SK-N-SH (cell line): ENCODE measurements around the gene SLC25A53. TPM values are rescaled to one million over a fixed set of nuclear protein-coding genes. Genes with fewer than 3 reads are reported as not detected.
A peak's percentile ranks its signal among the peaks of the same experiment; 100 is the strongest.
"Not testable (repeated sequence)": the region's sequence is repeated elsewhere in the genome, so short reads cannot be mapped to it uniquely, and the experiment has no call there.

Experiments
- CTCF ChIA-PET: fragments of 300-600, 350-600 bp; formaldehyde crosslinking; extraction: SDS; loops from one replicate; lab custom pipeline; 2021; lab: Yijun Ruan, JAX
- POLR2A ChIA-PET: fragments of 350-600 bp; sonication (Branson Sonifier 250); formaldehyde crosslinking; extraction: SDS; loops from one replicate; lab custom pipeline; 2020; ENCODE audit warnings: antibody characterized with exemption, inconsistent platforms; lab: Yijun Ruan, JAX
- DNase-seq: peaks from one replicate; pipeline ENCODE4 v3.0.0; 2012
- H2AFZ ChIP-seq: fragments of 200-600 bp; sonication (generic); 2 replicates; pipeline ENCODE4 v1.8.1; 2016; ENCODE audit warnings: antibody characterized with exemption, mild to moderate bottlenecking, low read depth
- H3F3A ChIP-seq: fragments of 200-600 bp; sonication (generic); replicated peaks from 2 replicates; pipeline ENCODE3; 2016; ENCODE audit warnings: antibody characterized with exemption, mild to moderate bottlenecking; ENCODE audit not compliant: insufficient read depth
- H3K27ac ChIP-seq, 2 experiments: fragments of 200-500 bp in 1 of 2; fragments of 200-600 bp in 1 of 2; sonication (Bioruptor generic) in 1 of 2; sonication (generic), shearing (Covaris generic) in 1 of 2; 2 replicates each; pipeline versions ENCODE4 v1.5.1 to v1.6.1; 2014 to 2016; ENCODE audit warnings: low read depth in 2 of 2, inconsistent platforms in 1 of 2, low read length in 1 of 2, mild to moderate bottlenecking in 1 of 2, mixed read lengths in 1 of 2
- H3K27me3 ChIP-seq: fragments of 200-600 bp; sonication (generic), shearing (Covaris generic); 2 replicates; pipeline ENCODE4 v1.6.1; 2016; ENCODE audit warnings: mixed run types; ENCODE audit not compliant: insufficient read depth
- H3K36me3 ChIP-seq, 2 experiments: fragments of 200-500 bp in 1 of 2; fragments of 200-600 bp in 1 of 2; sonication (Bioruptor generic) in 1 of 2; sonication (generic) in 1 of 2; replicated peaks in 1 of 2; 2 replicates each; pipeline versions ENCODE3 to v1.5.1; 2014 to 2016; ENCODE audit warnings: low read length in 1 of 2, mild to moderate bottlenecking in 1 of 2; ENCODE audit not compliant: insufficient read depth in 2 of 2, control insufficient read depth in 1 of 2
- H3K4me1 ChIP-seq, 2 experiments: fragments of 200-500 bp in 1 of 2; fragments of 200-600 bp in 1 of 2; sonication (Bioruptor generic) in 1 of 2; sonication (generic), shearing (Covaris generic) in 1 of 2; 2 replicates each; pipeline versions ENCODE4 v1.5.1 to v1.6.1; 2014 to 2016; ENCODE audit warnings: low read depth in 1 of 2, low read length in 1 of 2, mixed run types in 1 of 2; ENCODE audit not compliant: insufficient read depth in 2 of 2, control insufficient read depth in 1 of 2
- H3K4me2 ChIP-seq: fragments of 200-600 bp; sonication (generic), shearing (Covaris generic); 2 replicates; pipeline ENCODE4 v1.6.1; 2017; ENCODE audit warnings: mixed run types
- H3K4me3 ChIP-seq, 2 experiments: fragments of 200-500 bp in 1 of 2; fragments of 200-600 bp in 1 of 2; sonication (Bioruptor generic) in 1 of 2; sonication (generic), shearing (Covaris generic) in 1 of 2; 2 replicates each; pipeline versions ENCODE4 v1.5.1 to v1.8.1; 2014 to 2016; ENCODE audit warnings: low read depth in 2 of 2, inconsistent platforms in 1 of 2, low read length in 1 of 2, mild to moderate bottlenecking in 1 of 2, mixed read lengths in 1 of 2, moderate library complexity in 1 of 2
- H3K79me2 ChIP-seq: fragments of 200-600 bp; sonication (generic); 2 replicates; pipeline ENCODE4 v1.8.1; 2017; ENCODE audit warnings: mild to moderate bottlenecking; ENCODE audit not compliant: insufficient read depth
- H3K9ac ChIP-seq: fragments of 200-600 bp; sonication (generic); 2 replicates; pipeline ENCODE4 v1.6.1; 2017; ENCODE audit warnings: mixed run types
- H3K9me2 ChIP-seq: fragments of 200-600 bp; sonication (generic); 2 replicates; pipeline ENCODE4 v1.6.1; 2017; ENCODE audit warnings: mixed run types
- H3K9me3 ChIP-seq: fragments of 200-600 bp; sonication (generic); 2 replicates; pipeline ENCODE4 v1.6.1; 2017; ENCODE audit warnings: mixed run types, mild to moderate bottlenecking, moderate library complexity
- H4K20me1 ChIP-seq: fragments of 200-600 bp; sonication (generic); 2 replicates; pipeline ENCODE4 v1.6.1; 2017; ENCODE audit warnings: mild to moderate bottlenecking, mixed run types; ENCODE audit not compliant: insufficient read depth
- CHD2 ChIP-seq: fragments of 150-350 bp; IDR thresholded peaks from 2 replicates; pipeline ENCODE4 v1.6.1; 2018; ENCODE audit warnings: low read length; ENCODE audit not compliant: partially characterized antibody
- RFX5 ChIP-seq: IDR thresholded peaks from 2 replicates; pipeline ENCODE4 v1.6.1; 2012; ENCODE audit warnings: mild to moderate bottlenecking, improper control_type of control experiment, low read length
- TAF1 ChIP-seq: IDR thresholded peaks from 2 replicates; pipeline ENCODE4 v1.6.1; 2012; ENCODE audit warnings: low read depth, mild to moderate bottlenecking, low read length, moderate library complexity, borderline replicate concordance
- YY1 ChIP-seq: IDR thresholded peaks from 2 replicates; pipeline ENCODE4 v1.4.0; 2012; ENCODE audit warnings: low read depth, mild to moderate bottlenecking
- WGBS: methylation state at CpG from one replicate; pipeline ENCODE4 v1.1.6; 2017; ENCODE audit warnings: low lambda C conversion rate; 5-methylcytosine and 5-hydroxymethylcytosine counted together
- polyA plus RNA-seq, 3 experiments: library from polyadenylated mRNA; depleted of rRNA; stranded (reverse); fragments of >200 nt; gene quantifications; 2 replicates each; pipeline ENCODE4 v1.2.3, GENCODE V29; 2012
- TF ChIP-seq, protein P1 (sequence below): IDR thresholded peaks from 2 replicates; pipeline ENCODE4 v1.4.0; 2012; ENCODE audit warnings: low read depth, borderline replicate concordance

The SLC25A53 gene
- polyA plus RNA-seq, 1 of the 3 experiments (the other 2 are of a cell fraction) = 5.9 TPM

DNA sequence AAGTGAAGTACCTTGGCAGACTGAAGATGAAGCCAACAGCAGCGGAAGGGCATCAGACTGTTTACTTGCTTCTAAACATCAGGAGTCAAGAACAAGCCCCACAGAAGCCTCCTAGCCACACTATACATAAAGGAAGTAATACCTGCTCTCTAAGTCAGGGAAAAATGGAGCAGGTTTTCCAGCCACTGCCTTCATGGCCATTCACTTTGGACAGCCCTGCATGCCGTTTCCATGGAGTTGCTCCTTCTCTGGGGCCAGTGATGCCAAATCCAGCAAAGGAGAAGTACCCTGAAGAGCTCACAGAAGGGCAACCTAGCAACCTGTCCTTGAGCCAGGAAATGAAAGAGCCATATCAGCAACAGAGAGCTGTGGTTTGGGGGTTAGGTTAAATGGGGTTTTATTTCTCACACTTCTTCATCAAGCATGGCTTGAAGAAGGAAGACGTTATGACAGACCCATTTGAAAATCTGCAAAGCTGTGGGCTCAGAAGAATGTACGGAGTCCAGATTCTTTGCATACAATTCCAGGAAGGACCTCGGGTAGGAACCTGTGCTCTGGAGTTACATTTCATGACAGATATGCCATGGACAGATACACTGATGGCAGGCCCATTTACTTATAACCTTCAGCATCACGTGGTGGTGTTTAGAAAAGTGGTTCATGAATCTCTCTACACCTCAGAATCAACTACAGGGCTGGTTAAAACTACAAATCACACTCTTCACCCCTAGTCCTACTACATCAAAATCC lies 46.1 kb downstream of the SLC25A53 start:
- H3K79me2 ChIP-seq, CTCF ChIA-PET: not testable (repeated sequence)

DNA sequence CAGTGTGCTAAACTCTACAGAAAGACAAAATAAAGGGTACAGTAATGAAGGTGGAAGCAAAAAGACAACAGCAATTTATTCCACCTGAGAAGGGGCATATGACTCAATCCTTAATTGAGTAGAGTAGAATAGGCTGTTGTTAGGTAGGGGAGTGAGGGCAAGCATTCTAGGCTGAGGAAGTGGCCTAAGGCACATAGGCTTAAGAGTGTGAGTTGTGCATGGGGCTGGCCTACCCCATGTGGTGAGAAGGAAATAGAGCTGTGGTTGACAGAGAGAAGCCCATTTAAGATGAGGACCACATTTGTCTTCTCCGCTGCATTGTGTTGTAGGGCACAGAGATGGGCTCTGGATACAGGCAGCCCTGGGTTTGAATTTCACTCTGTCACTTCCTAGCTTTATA lies 47.9 kb downstream of the SLC25A53 start:
- Histone ChIP-seq H3K9me2 (no peaks in the 10 kb centered on the region), H3K27me3 (0 out of 2 replicates have a peak, but pooled peaks cover 13% of the 10 kb centered on the region), H3K4me2 (no peak overlapping the region), H2AFZ (no peak overlapping the region), H3K36me3 (no peaks in the 10 kb centered on the region), H3K27ac (no peak overlapping the region), H3K79me2 (no peaks in the 10 kb centered on the region), H3F3A (no peaks in the 10 kb centered on the region), H3K9ac (no peak overlapping the region), H3K4me3 (no peak overlapping the region), H3K9me3 (no peaks in the 10 kb centered on the region), H3K4me1 (peaks cover 0 to 13% of the 10 kb centered on the region in 2 experiments; a peak in 1 of 4 replicates), H4K20me1 (no peaks in the 10 kb centered on the region)
- ChIA-PET CTCF (interaction anchor here (1.5 kb wide), 1 partner anchor 27 kb away, joined by 6 read pairs; no protein-coding TSS in a partner anchor), POLR2A (no interaction called here)
- no peak for TF ChIP-seq YY1
- TF ChIP-seq, protein P1, sequence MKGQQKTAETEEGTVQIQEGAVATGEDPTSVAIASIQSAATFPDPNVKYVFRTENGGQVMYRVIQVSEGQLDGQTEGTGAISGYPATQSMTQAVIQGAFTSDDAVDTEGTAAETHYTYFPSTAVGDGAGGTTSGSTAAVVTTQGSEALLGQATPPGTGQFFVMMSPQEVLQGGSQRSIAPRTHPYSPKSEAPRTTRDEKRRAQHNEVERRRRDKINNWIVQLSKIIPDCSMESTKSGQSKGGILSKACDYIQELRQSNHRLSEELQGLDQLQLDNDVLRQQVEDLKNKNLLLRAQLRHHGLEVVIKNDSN = no peak
- no peak for TF ChIP-seq TAF1
- TF ChIP-seq CHD2 = no peak
- WGBS = 64% methylated on average over 1 of the region's 1 CpG
- DNase-seq = no peak

More for the DNA sequence above, 46.1 kb downstream of the SLC25A53 start:
- H3K9me3 ChIP-seq, POLR2A ChIA-PET, H3K4me2 ChIP-seq, H3F3A ChIP-seq, H4K20me1 ChIP-seq, H3K36me3 ChIP-seq, H3K4me3 ChIP-seq, DNase-seq, H3K9ac ChIP-seq, H3K9me2 ChIP-seq, H2AFZ ChIP-seq: not testable (repeated sequence)
- Histone ChIP-seq H3K27me3 (peaks cover 15% of the 10 kb centered on the region; the same call in 1 of the 2 replicates), H3K27ac (peak overlapping the region in 1 of 2 experiments; percentile 36; a peak in 1 of 4 replicates), H3K4me1 (peaks cover 0 to 15% of the 10 kb centered on the region in 2 experiments; a peak in 1 of 4 replicates)
- 52% methylated on average over 6 of the region's 6 CpGs for WGBS

DNA sequence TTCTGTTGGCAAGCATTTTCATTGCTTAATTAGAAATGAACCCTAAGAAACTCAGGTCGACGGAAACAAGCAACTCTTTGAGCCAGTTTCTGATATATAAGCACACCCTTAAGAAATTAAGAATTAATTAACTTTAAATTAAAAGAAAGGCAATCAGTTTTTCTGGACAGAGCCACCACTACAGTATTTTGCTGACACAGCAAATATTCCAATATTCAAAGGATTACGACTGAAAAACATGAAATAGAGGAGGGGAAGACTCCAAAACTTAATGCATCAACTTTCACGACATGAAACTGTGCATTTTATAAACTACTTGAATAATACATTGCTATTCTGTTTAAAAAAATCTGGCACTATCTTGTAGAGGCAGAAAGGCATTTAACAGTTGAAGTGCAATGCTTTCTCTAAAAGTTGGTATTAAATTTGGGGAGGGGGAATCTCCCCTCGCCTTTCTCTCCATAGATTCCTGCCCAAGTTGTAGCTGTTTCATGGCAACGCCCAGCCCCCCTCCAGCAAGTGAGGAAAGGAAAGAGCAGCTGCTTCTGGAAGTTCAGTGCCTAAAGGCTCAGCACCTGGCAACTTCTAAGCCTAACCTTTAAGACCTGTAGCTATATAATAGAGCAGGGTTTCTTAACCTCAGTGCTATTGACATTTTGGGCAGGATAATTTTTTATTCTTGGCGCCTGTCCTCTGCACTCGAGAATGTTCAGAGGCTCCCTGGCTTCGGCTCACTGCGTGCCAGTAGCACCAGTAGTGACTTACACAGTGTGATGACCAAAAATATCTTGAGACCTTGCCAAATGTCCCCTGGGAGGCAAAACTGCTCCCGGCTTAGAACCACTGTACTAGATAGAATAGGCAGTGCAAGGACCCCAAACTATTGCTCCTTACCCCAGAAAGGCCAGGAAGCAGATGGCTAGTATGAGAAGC lies 51.2 kb downstream of the SLC25A53 start:
- Histone ChIP-seq H3K9ac (no peak overlapping the region), H3K4me1 (peaks cover 0 to 5% of the 10 kb centered on the region in 2 experiments; a peak in 1 of 4 replicates), H3K4me2 (no peak overlapping the region), H3K36me3 (no peaks in the 10 kb centered on the region), H3F3A (no peaks in the 10 kb centered on the region), H3K27ac (no peak overlapping the region), H4K20me1 (no peaks in the 10 kb centered on the region), H3K9me3 (no peaks in the 10 kb centered on the region), H3K4me3 (no peak overlapping the region), H3K27me3 (no peaks in the 10 kb centered on the region), H2AFZ (no peak overlapping the region), H3K79me2 (no peaks in the 10 kb centered on the region), H3K9me2 (no peaks in the 10 kb centered on the region)
- TF ChIP-seq RFX5 = no peak
- CTCF ChIA-PET = interaction anchor here (0.8 kb wide), 1 partner anchor 31 kb away, joined by 3 read pairs; no protein-coding TSS in a partner anchor
- no peak for DNase-seq
- 40% methylated on average over 10 of the region's 11 CpGs for WGBS
- POLR2A ChIA-PET = no interaction called here
